Stimulated activated CD4-positive, alpha-beta T cell treated with anti-CD3 and anti-CD28 coated beads, Interleukin-15, amount 100 ng/mL, for 48 hours (primary cell): ENCODE data around the gene OR10H2.
"Not testable (repeated sequence)": the region's sequence is repeated elsewhere in the genome, so short reads cannot be mapped to it uniquely, and the experiment has no call there.

Experiments used
- DNase-seq, 2 donors: peaks; one replicate each; pipeline ENCODE4 v3.0.0-alpha.2; 2020; ENCODE audit warnings: low read depth in 2 of 2

Gene OR10H2

DNA sequence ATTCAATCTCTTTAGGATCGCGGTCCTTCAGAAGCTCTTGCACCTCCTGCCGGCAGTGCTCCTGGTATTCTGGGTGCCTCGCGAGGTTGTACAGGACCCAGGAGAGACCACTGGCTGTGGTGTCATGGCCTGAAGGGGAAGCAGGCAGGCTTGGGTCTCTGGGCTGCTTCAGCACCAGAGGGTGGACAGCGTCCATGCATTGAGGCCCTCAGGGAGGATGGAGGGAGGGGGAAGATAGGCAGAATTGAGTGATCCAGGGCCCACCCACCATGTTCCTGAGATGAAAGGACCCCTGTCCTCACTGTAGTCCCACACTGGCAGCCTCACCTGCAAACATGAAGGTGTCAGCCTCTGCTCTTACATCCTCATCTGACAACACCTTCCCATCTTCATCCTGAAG lies 41.8 kb downstream of the OR10H2 start:
- no peak for DNase-seq

DNA sequence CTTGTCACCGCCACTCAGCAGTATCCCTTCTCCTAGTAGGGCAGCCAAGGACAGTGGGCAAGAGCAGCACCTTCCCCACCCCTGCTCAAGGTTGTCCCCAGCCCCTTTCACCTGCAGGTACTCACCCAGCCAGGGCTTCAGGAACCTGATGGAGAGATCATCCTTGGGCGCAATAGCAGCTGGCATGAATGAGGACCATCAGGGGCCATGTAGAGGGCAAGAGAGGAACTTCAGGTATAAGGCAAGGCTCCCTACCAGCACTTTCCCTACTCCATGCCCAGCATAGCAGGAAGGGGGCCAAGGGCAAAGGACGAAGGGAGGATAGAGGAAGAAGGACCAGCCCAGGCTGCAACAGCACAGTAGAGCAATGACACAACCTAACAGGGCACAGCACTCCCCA lies 46.3 kb downstream of the OR10H2 start:
- not testable (repeated sequence) for DNase-seq

GRCh38 chr19:15775249-15775648 lies 47.4 kb downstream of the OR10H2 start:
- no peak for DNase-seq

DNA sequence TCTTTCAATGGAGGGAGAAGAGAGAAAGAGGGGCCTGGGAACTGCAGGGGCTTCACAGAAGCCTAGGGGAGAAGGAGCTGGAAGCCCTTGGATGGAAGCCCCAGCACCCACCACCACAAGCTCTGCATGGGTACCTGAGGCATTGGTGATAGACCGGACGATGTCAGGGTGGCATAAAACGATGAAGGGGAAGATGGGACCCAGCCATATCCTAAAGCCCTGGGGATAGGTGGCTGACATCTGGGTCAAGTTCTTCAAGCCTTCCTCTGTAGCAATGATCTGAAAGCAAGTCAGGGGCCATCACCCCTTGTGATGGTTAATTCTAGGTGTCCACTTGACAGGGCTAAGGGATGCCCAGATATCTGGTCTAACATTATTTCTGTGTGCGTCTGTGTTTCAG lies 48.4 kb downstream of the OR10H2 start:
- DNase-seq: no peak

- DNase-seq: no peak
Measured at GRCh38 chr19:15776991-15777970, 49.5 kb downstream of the OR10H2 start.
